ENCODE data around the gene TEX29.
A peak's percentile ranks its signal among the peaks of the same experiment; 100 is the strongest.

TEX29 gene

GRCh38 chr13:111371720-111372119 lies 51.3 kb downstream of the TEX29 start:
- DNase-seq, result no peak

- peak in 1 of 5 experiments; percentile 35 for DNase-seq
Measured at GRCh38 chr13:111372651-111373425, 52.4 kb downstream of the TEX29 start.

GRCh38 chr13:111373486-111373885 lies 53.0 kb downstream of the TEX29 start:
- DNase-seq, result no peak

GRCh38 chr13:111380431-111380830 lies 60.0 kb downstream of the TEX29 start:
- DNase-seq, result no peak

GRCh38 chr13:111382411-111382810 lies 62.0 kb downstream of the TEX29 start:
- no peak for DNase-seq

- DNase-seq, result no peak
Measured at GRCh38 chr13:111382877-111383276, 62.4 kb downstream of the TEX29 start.

- no peak for DNase-seq
Measured at GRCh38 chr13:111383591-111384440, 63.4 kb downstream of the TEX29 start.

- DNase-seq, result peak in 1 of 5 experiments; percentile 90
Measured at GRCh38 chr13:111384441-111385182, 64.2 kb downstream of the TEX29 start.

GRCh38 chr13:111385183-111385857 lies 64.9 kb downstream of the TEX29 start:
- DNase-seq, result no peak

- DNase-seq, result peak in 1 of 5 experiments; percentile 41
Measured at GRCh38 chr13:111387026-111387871, 66.8 kb downstream of the TEX29 start.

GRCh38 chr13:111387945-111388600 lies 67.6 kb downstream of the TEX29 start:
- no peak for DNase-seq

GRCh38 chr13:111388851-111389500 lies 68.5 kb downstream of the TEX29 start:
- DNase-seq, result peak in 1 of 5 experiments; percentile 73

- no peak for DNase-seq
Measured at GRCh38 chr13:111389621-111390521, 69.4 kb downstream of the TEX29 start.

- DNase-seq, result no peak
Measured at GRCh38 chr13:111390522-111391270, 70.3 kb downstream of the TEX29 start.

- no peak for DNase-seq
Measured at GRCh38 chr13:111392486-111392885, 72.0 kb downstream of the TEX29 start.

GRCh38 chr13:111393221-111393790 lies 72.9 kb downstream of the TEX29 start:
- DNase-seq, result no peak

Measured in T-helper 2 cell (primary cell).